WTC11 (cell line): ENCODE measurements around the gene TBR1. TPM values are rescaled to one million over a fixed set of nuclear protein-coding genes. Genes with fewer than 3 reads are reported as not detected.

Experiments
- ATAC-seq: fragments of 200-7000 bp; cut with Tn5 transposase; 2 replicates; pipeline ENCODE4 v1.10.0; 2021; ENCODE audit warnings: mild to moderate bottlenecking, moderate library complexity
- CTCF ChIA-PET: fragments of 300-600 bp; sonication (Branson Sonifier 250); formaldehyde crosslinking; loops from one replicate; lab custom pipeline; 2021; ENCODE audit warnings: antibody characterized with exemption; lab: Charles Lee
- POLR2A ChIA-PET: fragments of 350-600 bp; sonication (Branson Sonifier 250); formaldehyde crosslinking; loops from one replicate; lab custom pipeline; 2021; ENCODE audit warnings: antibody characterized with exemption; lab: Charles Lee
- DNase-seq: peaks from one replicate; pipeline ENCODE4 v3.0.0; 2021; ENCODE audit warnings: low spot score
- H3K27ac Mint-ChIP-seq: 2 replicates; pipeline ENCODE4 v1.8.0; 2021; ENCODE audit warnings: mixed read lengths
- H3K27me3 Mint-ChIP-seq: 2 replicates; pipeline ENCODE4 v1.8.0; 2021; ENCODE audit warnings: low read depth, mild to moderate bottlenecking, moderate library complexity, mixed read lengths
- H3K36me3 Mint-ChIP-seq: 2 replicates; pipeline ENCODE4 v1.8.0; 2021; ENCODE audit warnings: mixed read lengths
- H3K4me1 Mint-ChIP-seq: 2 replicates; pipeline ENCODE4 v1.8.0; 2022; ENCODE audit warnings: mixed read lengths
- H3K4me3 Mint-ChIP-seq: 2 replicates; pipeline ENCODE4 v1.8.0; 2021; ENCODE audit warnings: mild to moderate bottlenecking, moderate library complexity, mixed read lengths
- H3K9me3 Mint-ChIP-seq: 2 replicates; pipeline ENCODE4 v1.8.0; 2021; ENCODE audit warnings: mixed read lengths
- ARID4B ChIP-seq: sonication (generic); formaldehyde crosslinking; IDR thresholded peaks from 2 replicates; pipeline ENCODE4 v1.8.0; 2023; ENCODE audit warnings: missing genetic modification reagents, mild to moderate bottlenecking, borderline replicate concordance
- ATF3 ChIP-seq: sonication (generic); formaldehyde crosslinking; conservative IDR thresholded peaks from 2 replicates; pipeline ENCODE4 v1.8.1; 2022; ENCODE audit warnings: mild to moderate bottlenecking, missing genetic modification reagents
- ELF4 ChIP-seq: sonication (generic); formaldehyde crosslinking; IDR thresholded peaks from 2 replicates; pipeline ENCODE4 v1.8.1; 2022; ENCODE audit warnings: low read depth, mild to moderate bottlenecking, moderate library complexity, missing genetic modification reagents
- ETV6 ChIP-seq: sonication (generic); formaldehyde crosslinking; IDR thresholded peaks from 2 replicates; pipeline ENCODE4 v1.8.1; 2022; ENCODE audit warnings: mild to moderate bottlenecking, missing genetic modification reagents
- FOXP1 ChIP-seq: sonication (generic); formaldehyde crosslinking; IDR thresholded peaks from 2 replicates; pipeline ENCODE4 v1.8.0; 2022; ENCODE audit warnings: missing genetic modification reagents, mild to moderate bottlenecking, moderate library complexity, borderline replicate concordance
- GRHL2 ChIP-seq: fragments of 250-450 bp; sonication (Bioruptor Pico); IDR thresholded peaks from 2 replicates; pipeline ENCODE4 v1.8.0; 2022; ENCODE audit warnings: mild to moderate bottlenecking, moderate library complexity; ENCODE audit not compliant: insufficient replicate concordance, severe bottlenecking
- IRF1 ChIP-seq: sonication (generic); formaldehyde crosslinking; IDR thresholded peaks from 2 replicates; pipeline ENCODE4 v1.8.0; 2023; ENCODE audit warnings: missing genetic modification reagents
- MXD4 ChIP-seq: fragments of 250-450 bp; sonication (Bioruptor Pico); IDR thresholded peaks from 2 replicates; pipeline ENCODE4 v1.8.0; 2021; ENCODE audit warnings: mild to moderate bottlenecking, moderate library complexity, borderline replicate concordance
- NFE2L1 ChIP-seq: sonication (generic); formaldehyde crosslinking; IDR thresholded peaks from 2 replicates; pipeline ENCODE4 v1.8.1; 2023; ENCODE audit warnings: missing genetic modification reagents
- OVOL2 ChIP-seq: fragments of 250-450 bp; sonication (Bioruptor Pico); IDR thresholded peaks from 2 replicates; pipeline ENCODE4 v1.9.0; 2021; ENCODE audit warnings: mild to moderate bottlenecking, borderline replicate concordance
- RORB ChIP-seq: fragments of 250-450 bp; sonication (Bioruptor Pico); IDR thresholded peaks from 2 replicates; pipeline ENCODE4 v1.9.0; 2021; ENCODE audit warnings: mild to moderate bottlenecking
- SP1 ChIP-seq: sonication (generic); formaldehyde crosslinking; conservative IDR thresholded peaks from 2 replicates; pipeline ENCODE4 v1.8.1; 2022; ENCODE audit warnings: missing genetic modification reagents
- TCF7 ChIP-seq: sonication (generic); formaldehyde crosslinking; IDR thresholded peaks from 2 replicates; pipeline ENCODE4 v1.8.0; 2022; ENCODE audit warnings: mild to moderate bottlenecking, low read depth, missing genetic modification reagents, moderate library complexity
- USF2 ChIP-seq: sonication (generic); formaldehyde crosslinking; IDR thresholded peaks from 2 replicates; pipeline ENCODE4 v1.8.1; 2023; ENCODE audit warnings: mild to moderate bottlenecking, missing genetic modification reagents, moderate library complexity
- ZNF263 ChIP-seq: sonication (generic); formaldehyde crosslinking; IDR thresholded peaks from 2 replicates; pipeline ENCODE4 v1.8.1; 2022; ENCODE audit warnings: low read depth, mild to moderate bottlenecking, moderate library complexity, missing genetic modification reagents
- ZNF416 ChIP-seq: fragments of 250-450 bp; sonication (Bioruptor Pico); IDR thresholded peaks from 2 replicates; pipeline ENCODE4 v1.9.0; 2021; ENCODE audit warnings: mild to moderate bottlenecking, inconsistent platforms
- ZNF423 ChIP-seq: fragments of 250-450 bp; sonication (Bioruptor Pico); IDR thresholded peaks from 2 replicates; pipeline ENCODE4 v2.1.2; 2022; ENCODE audit warnings: mild to moderate bottlenecking, moderate library complexity
- total RNA-seq: library from RNA; stranded (reverse); gene quantifications from 3 replicates; pipeline ENCODE4 v1.2.3, GENCODE V29; 2021
- TF ChIP-seq, protein P1 (sequence below): sonication (generic); formaldehyde crosslinking; IDR thresholded peaks from 2 replicates; pipeline ENCODE4 v1.8.1; 2022; ENCODE audit warnings: low read depth, missing genetic modification reagents, borderline replicate concordance
- TF ChIP-seq, protein P2 (sequence below): sonication (generic); formaldehyde crosslinking; IDR thresholded peaks from 2 replicates; pipeline ENCODE4 v1.8.1; 2022; ENCODE audit warnings: missing genetic modification reagents, borderline replicate concordance

TBR1 gene
- total RNA-seq, 1 experiment from 2014 or later, result not detected

DNA sequence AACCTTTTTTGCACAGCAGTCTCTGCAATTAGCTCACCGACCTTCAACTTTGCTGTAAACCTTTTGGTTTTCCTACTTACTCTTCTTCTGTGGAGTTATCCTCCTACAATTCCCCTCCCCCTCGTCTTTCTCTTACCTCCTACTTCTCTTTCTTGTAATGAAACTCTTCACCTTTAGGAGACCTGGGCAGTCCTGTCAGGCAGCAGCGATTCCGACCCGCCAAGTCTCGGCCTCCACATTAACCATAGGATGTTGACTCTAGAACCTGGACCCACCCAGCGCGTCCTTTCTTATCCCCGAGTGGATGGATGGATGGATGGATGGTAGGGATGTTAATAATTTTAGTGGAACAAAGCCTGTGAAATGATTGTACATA is 8.3 kb downstream of the TBR1 start:
- no peak overlapping the region for H3K27ac Mint-ChIP-seq
- POLR2A ChIA-PET, result no interaction called here

GRCh38 chr2:161424891-161425727 is 9.0 kb downstream of the TBR1 start:
- POLR2A ChIA-PET, result no interaction called here
- H3K4me3 Mint-ChIP-seq, result peak overlapping the region; percentile 84
- H3K27ac Mint-ChIP-seq, result no peak overlapping the region
- H3K4me1 Mint-ChIP-seq, result peaks cover 37% of the 10 kb centered on the region
- H3K27me3 Mint-ChIP-seq, result peaks cover 99% of the 10 kb centered on the region
- no peak for ATAC-seq
- no peaks in the 10 kb centered on the region for H3K9me3 Mint-ChIP-seq
- TF ChIP-seq, protein P1, sequence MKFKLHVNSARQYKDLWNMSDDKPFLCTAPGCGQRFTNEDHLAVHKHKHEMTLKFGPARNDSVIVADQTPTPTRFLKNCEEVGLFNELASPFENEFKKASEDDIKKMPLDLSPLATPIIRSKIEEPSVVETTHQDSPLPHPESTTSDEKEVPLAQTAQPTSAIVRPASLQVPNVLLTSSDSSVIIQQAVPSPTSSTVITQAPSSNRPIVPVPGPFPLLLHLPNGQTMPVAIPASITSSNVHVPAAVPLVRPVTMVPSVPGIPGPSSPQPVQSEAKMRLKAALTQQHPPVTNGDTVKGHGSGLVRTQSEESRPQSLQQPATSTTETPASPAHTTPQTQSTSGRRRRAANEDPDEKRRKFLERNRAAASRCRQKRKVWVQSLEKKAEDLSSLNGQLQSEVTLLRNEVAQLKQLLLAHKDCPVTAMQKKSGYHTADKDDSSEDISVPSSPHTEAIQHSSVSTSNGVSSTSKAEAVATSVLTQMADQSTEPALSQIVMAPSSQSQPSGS (CRISPR knock-in tag), result no peak
- no peak for TF ChIP-seq ATF3 (CRISPR knock-in tag)
- no peak for TF ChIP-seq USF2
- no peak for TF ChIP-seq ELF4 (CRISPR knock-in tag)
- no peak for TF ChIP-seq OVOL2 (CRISPR knock-in tag)
- no peak for TF ChIP-seq ZNF263
- no peak for TF ChIP-seq MXD4
- TF ChIP-seq ZNF416 (CRISPR knock-in tag), result no peak
- no peak for TF ChIP-seq ZNF423 (CRISPR knock-in tag)
- TF ChIP-seq ARID4B (CRISPR knock-in tag), result no peak
- TF ChIP-seq GRHL2 (CRISPR knock-in tag), result no peak
- TF ChIP-seq FOXP1 (CRISPR knock-in tag), result no peak
- TF ChIP-seq NFE2L1, result no peak
- no peak for TF ChIP-seq IRF1 (CRISPR knock-in tag)
- no peak for TF ChIP-seq RORB (CRISPR knock-in tag)
- TF ChIP-seq, all 79 proteins: peak for 0
- DNase-seq, result no peak
- H3K36me3 Mint-ChIP-seq, result no peaks in the 10 kb centered on the region; the same call in 1 of the 2 replicates
- CTCF ChIA-PET, result no interaction called here

More for the DNA sequence above, 8.3 kb downstream of the TBR1 start:
- CTCF ChIA-PET, result no interaction called here
- ATAC-seq (0 out of 2 replicates have a peak, but pooled peaks have one; percentile 2), DNase-seq (no peak)
- no peaks in the 10 kb centered on the region; the same call in 1 of the 2 replicates for H3K36me3 Mint-ChIP-seq
- peak overlapping the region; percentile 84 for H3K4me3 Mint-ChIP-seq
- H3K9me3 Mint-ChIP-seq, result no peaks in the 10 kb centered on the region
- TF ChIP-seq TCF7 (no peak), ETV6 (CRISPR knock-in tag) (0 out of 2 replicates have a peak, but pooled peaks have one; percentile 30), SP1 (0 out of 2 replicates have a peak, but pooled peaks have one; percentile 8)
- TF ChIP-seq, protein P2, sequence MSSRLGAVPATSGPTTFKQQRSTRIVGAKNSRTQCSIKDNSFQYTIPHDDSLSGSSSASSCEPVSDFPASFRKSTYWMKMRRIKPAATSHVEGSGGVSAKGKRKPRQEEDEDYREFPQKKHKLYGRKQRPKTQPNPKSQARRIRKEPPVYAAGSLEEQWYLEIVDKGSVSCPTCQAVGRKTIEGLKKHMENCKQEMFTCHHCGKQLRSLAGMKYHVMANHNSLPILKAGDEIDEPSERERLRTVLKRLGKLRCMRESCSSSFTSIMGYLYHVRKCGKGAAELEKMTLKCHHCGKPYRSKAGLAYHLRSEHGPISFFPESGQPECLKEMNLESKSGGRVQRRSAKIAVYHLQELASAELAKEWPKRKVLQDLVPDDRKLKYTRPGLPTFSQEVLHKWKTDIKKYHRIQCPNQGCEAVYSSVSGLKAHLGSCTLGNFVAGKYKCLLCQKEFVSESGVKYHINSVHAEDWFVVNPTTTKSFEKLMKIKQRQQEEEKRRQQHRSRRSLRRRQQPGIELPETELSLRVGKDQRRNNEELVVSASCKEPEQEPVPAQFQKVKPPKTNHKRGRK, result peak; percentile 43; the same call in 1 of the 2 replicates
- peaks cover 38% of the 10 kb centered on the region for H3K4me1 Mint-ChIP-seq
- H3K27me3 Mint-ChIP-seq, result peaks cover 99% of the 10 kb centered on the region
